HEK293 (cell line): ENCODE data around the gene TARBP1.

Experiments used
- BCL11B ChIP-seq: fragments of 450-650 bp; formaldehyde crosslinking; IDR thresholded peaks from 2 replicates; pipeline ENCODE4 v1.5.1; 2016; ENCODE audit warnings: low read depth, missing biosample characterization, missing genetic modification characterization
- HOXC10 ChIP-seq: sonication (generic); formaldehyde crosslinking; IDR thresholded peaks from 2 replicates; pipeline ENCODE4 v1.8.1; 2023; ENCODE audit warnings: mild to moderate bottlenecking, missing genetic modification reagents
- IKZF3 ChIP-seq: fragments of 450-650 bp; IDR thresholded peaks from 2 replicates; pipeline ENCODE4 v1.5.0; 2018; ENCODE audit warnings: missing biosample characterization, mild to moderate bottlenecking, missing genetic modification characterization, moderate library complexity
- KLF8 ChIP-seq: fragments of 450-650 bp; formaldehyde crosslinking; IDR thresholded peaks from 2 replicates; pipeline ENCODE4 v1.5.1; 2016; ENCODE audit warnings: missing biosample characterization, missing genetic modification characterization
- MZF1 ChIP-seq: fragments of 450-650 bp; formaldehyde crosslinking; IDR thresholded peaks from 2 replicates; pipeline ENCODE4 v1.5.1; 2017; ENCODE audit warnings: missing biosample characterization, missing genetic modification characterization, borderline replicate concordance
- PRDM1 ChIP-seq: fragments of 450-650 bp; formaldehyde crosslinking; IDR thresholded peaks from 2 replicates; pipeline ENCODE4; 2016; ENCODE audit warnings: missing biosample characterization, missing genetic modification characterization
- SCRT2 ChIP-seq: fragments of 450-650 bp; formaldehyde crosslinking; IDR thresholded peaks from 2 replicates; pipeline ENCODE4 v1.5.1; 2016; ENCODE audit warnings: missing biosample characterization, missing genetic modification characterization
- ZNF114 ChIP-seq: fragments of 450-650 bp; formaldehyde crosslinking; IDR thresholded peaks from 2 replicates; pipeline ENCODE4 v1.5.0; 2017; ENCODE audit warnings: missing biosample characterization, missing genetic modification characterization
- ZNF121 ChIP-seq: fragments of 450-650 bp; formaldehyde crosslinking; IDR thresholded peaks from 2 replicates; pipeline ENCODE4 v1.5.1; 2016; ENCODE audit warnings: missing biosample characterization, missing genetic modification characterization
- ZNF132 ChIP-seq: fragments of 450-650 bp; formaldehyde crosslinking; IDR thresholded peaks from 2 replicates; pipeline ENCODE4 v1.5.1; 2017; ENCODE audit warnings: missing biosample characterization, missing genetic modification characterization, borderline replicate concordance
- ZNF140 ChIP-seq: fragments of 450-650 bp; formaldehyde crosslinking; IDR thresholded peaks from 2 replicates; pipeline ENCODE4 v1.5.1; 2016; ENCODE audit warnings: missing biosample characterization, missing genetic modification characterization
- ZNF157 ChIP-seq: fragments of 450-650 bp; formaldehyde crosslinking; IDR thresholded peaks from 2 replicates; pipeline ENCODE4 v1.5.1; 2016; ENCODE audit warnings: missing biosample characterization, missing genetic modification characterization
- ZNF2 ChIP-seq: fragments of 450-650 bp; formaldehyde crosslinking; IDR thresholded peaks from 2 replicates; pipeline ENCODE4 v1.5.1; 2016; ENCODE audit warnings: missing biosample characterization, missing genetic modification characterization
- ZNF302 ChIP-seq: fragments of 450-650 bp; formaldehyde crosslinking; IDR thresholded peaks from 2 replicates; pipeline ENCODE4 v1.5.1; 2016; ENCODE audit warnings: missing biosample characterization, missing genetic modification characterization, low read depth
- ZNF473 ChIP-seq: fragments of 450-650 bp; formaldehyde crosslinking; IDR thresholded peaks from 2 replicates; pipeline ENCODE4 v1.5.1; 2017; ENCODE audit warnings: missing biosample characterization, missing genetic modification characterization
- ZNF501 ChIP-seq: fragments of 450-650 bp; formaldehyde crosslinking; IDR thresholded peaks from 2 replicates; pipeline ENCODE4 v1.5.1; 2016; ENCODE audit warnings: missing biosample characterization, missing genetic modification characterization
- ZNF548 ChIP-seq: fragments of 450-650 bp; formaldehyde crosslinking; IDR thresholded peaks from 2 replicates; pipeline ENCODE4 v1.5.1; 2016; ENCODE audit warnings: missing biosample characterization, missing genetic modification characterization
- ZNF560 ChIP-seq: fragments of 450-650 bp; formaldehyde crosslinking; IDR thresholded peaks from 2 replicates; pipeline ENCODE4 v1.5.1; 2017; ENCODE audit warnings: missing biosample characterization, missing genetic modification characterization, borderline replicate concordance
- ZNF600 ChIP-seq: fragments of 450-650 bp; formaldehyde crosslinking; IDR thresholded peaks from 2 replicates; pipeline ENCODE4 v1.5.1; 2016; ENCODE audit warnings: missing biosample characterization, missing genetic modification characterization
- ZNF654 ChIP-seq: fragments of 450-650 bp; formaldehyde crosslinking; IDR thresholded peaks from 2 replicates; pipeline ENCODE4 v1.5.1; 2016; ENCODE audit warnings: low read depth, missing biosample characterization, missing genetic modification characterization
- ZNF747 ChIP-seq: fragments of 450-650 bp; formaldehyde crosslinking; IDR thresholded peaks from 2 replicates; pipeline ENCODE4 v1.5.1; 2016; ENCODE audit warnings: missing biosample characterization, missing genetic modification characterization
- ZNF837 ChIP-seq: fragments of 450-650 bp; formaldehyde crosslinking; IDR thresholded peaks from 2 replicates; pipeline ENCODE4 v1.5.1; 2016; ENCODE audit warnings: missing biosample characterization, missing genetic modification characterization
- TF ChIP-seq, protein P1 (sequence below): fragments of 450-650 bp; formaldehyde crosslinking; IDR thresholded peaks from 2 replicates; pipeline ENCODE4 v1.5.1; 2017; ENCODE audit warnings: missing biosample characterization, missing genetic modification characterization
- TF ChIP-seq, protein P2 (sequence below): fragments of 450-650 bp; formaldehyde crosslinking; IDR thresholded peaks from 2 replicates; pipeline ENCODE4 v1.5.1; 2016; ENCODE audit warnings: missing biosample characterization, missing genetic modification characterization
- TF ChIP-seq, protein P3 (sequence below): IDR thresholded peaks from 2 replicates; pipeline ENCODE4 v1.6.1; 2011; ENCODE audit warnings: mild to moderate bottlenecking, low read depth, low read length, borderline replicate concordance
- TF ChIP-seq, protein P4 (sequence below): fragments of 450-650 bp; formaldehyde crosslinking; IDR thresholded peaks from 2 replicates; pipeline ENCODE4 v1.5.1; 2016; ENCODE audit warnings: missing biosample characterization, missing genetic modification characterization, low read depth
- TF ChIP-seq, protein P5 (sequence below): fragments of 450-650 bp; formaldehyde crosslinking; IDR thresholded peaks from 2 replicates; pipeline ENCODE4 v1.5.1; 2016; ENCODE audit warnings: missing biosample characterization, missing genetic modification characterization
- TF ChIP-seq, protein P6 (sequence below): fragments of 450-650 bp; formaldehyde crosslinking; IDR thresholded peaks from 2 replicates; pipeline ENCODE4 v1.5.1; 2016; ENCODE audit warnings: missing biosample characterization, missing genetic modification characterization
- TF ChIP-seq, protein P7 (sequence below): fragments of 450-650 bp; formaldehyde crosslinking; IDR thresholded peaks from 2 replicates; pipeline ENCODE4 v1.5.1; 2016; ENCODE audit warnings: missing biosample characterization, missing genetic modification characterization

TARBP1 gene

DNA sequence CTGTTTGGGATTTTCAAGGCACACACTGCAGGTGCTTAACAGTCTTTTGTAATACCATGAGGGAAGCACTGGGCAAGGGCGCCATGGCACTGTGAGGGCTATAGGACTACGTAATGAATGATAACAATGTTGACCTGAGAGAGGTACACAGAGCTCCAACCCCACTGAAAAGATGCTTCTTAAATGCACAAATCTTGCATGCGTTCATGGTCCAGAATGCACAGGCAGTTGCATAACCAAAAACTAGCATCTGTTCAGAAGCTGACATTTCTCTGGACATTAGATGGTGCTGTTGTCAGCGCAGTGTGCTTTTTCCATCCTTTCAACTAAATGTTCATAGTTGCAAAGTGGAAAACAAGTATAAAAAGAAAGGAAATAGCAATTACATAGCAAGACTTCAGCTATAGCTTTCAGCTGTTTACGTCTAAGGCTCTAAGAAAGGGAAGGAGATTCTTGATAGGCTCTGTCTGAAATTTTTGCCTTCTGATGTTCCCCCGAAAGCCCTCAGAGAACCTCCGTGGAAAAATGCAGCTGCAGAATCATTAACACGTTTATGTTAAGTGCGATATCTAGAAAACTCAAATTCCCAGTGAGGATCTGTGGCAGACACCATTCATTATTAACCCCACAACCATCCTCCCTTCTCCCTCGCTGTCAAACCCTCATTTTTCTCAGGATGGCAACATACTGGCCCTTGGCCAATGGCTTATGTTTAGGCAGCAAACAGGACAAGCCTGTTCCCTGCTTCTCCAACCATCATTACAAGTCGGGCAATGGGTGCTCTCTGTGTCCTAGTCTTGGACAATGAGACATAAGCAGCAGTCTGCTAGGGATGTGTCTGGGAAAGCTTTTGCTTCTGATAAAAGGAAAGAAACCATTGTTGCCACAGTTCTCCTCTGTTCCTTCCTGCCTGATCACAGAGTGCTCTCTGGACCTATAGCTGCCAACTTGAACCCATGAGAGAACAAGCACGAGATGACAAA is 8.2 kb upstream of the TARBP1 start (continued):
- TF ChIP-seq ZNF121 (tag by site-specific recombination) (no peak), BCL11B (tag by site-specific recombination) (no peak), ZNF837 (tag by site-specific recombination) (no peak), PRDM1 (tag by site-specific recombination) (peak; percentile 25; the same call in 1 of the 2 replicates), ZNF654 (tag by site-specific recombination) (peak; percentile 88), ZNF473 (tag by site-specific recombination) (no peak), ZNF114 (tag by site-specific recombination) (no peak), ZNF302 (tag by site-specific recombination) (no peak), ZNF501 (tag by site-specific recombination) (no peak), ZNF157 (tag by site-specific recombination) (no peak; the same call in 1 of the 2 replicates), KLF8 (no peak), ZNF600 (tag by site-specific recombination) (peak; percentile 99), IKZF3 (no peak), ZNF548 (tag by site-specific recombination) (no peak), ZNF132 (tag by site-specific recombination) (no peak), MZF1 (no peak), ZNF747 (tag by site-specific recombination) (no peak), SCRT2 (tag by site-specific recombination) (no peak), HOXC10 (CRISPR knock-in tag) (no peak), ZNF560 (tag by site-specific recombination) (no peak), ZNF2 (tag by site-specific recombination) (peak; percentile 100), ZNF140 (no peak)
- TF ChIP-seq, protein P1, sequence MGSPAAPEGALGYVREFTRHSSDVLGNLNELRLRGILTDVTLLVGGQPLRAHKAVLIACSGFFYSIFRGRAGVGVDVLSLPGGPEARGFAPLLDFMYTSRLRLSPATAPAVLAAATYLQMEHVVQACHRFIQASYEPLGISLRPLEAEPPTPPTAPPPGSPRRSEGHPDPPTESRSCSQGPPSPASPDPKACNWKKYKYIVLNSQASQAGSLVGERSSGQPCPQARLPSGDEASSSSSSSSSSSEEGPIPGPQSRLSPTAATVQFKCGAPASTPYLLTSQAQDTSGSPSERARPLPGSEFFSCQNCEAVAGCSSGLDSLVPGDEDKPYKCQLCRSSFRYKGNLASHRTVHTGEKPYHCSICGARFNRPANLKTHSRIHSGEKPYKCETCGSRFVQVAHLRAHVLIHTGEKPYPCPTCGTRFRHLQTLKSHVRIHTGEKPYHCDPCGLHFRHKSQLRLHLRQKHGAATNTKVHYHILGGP (tag by site-specific recombination), result no peak
- TF ChIP-seq, protein P2, sequence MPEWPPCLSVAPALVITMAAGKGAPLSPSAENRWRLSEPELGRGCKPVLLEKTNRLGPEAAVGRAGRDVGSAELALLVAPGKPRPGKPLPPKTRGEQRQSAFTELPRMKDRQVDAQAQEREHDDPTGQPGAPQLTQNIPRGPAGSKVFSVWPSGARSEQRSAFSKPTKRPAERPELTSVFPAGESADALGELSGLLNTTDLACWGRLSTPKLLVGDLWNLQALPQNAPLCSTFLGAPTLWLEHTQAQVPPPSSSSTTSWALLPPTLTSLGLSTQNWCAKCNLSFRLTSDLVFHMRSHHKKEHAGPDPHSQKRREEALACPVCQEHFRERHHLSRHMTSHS, result no peak
- TF ChIP-seq, protein P3, sequence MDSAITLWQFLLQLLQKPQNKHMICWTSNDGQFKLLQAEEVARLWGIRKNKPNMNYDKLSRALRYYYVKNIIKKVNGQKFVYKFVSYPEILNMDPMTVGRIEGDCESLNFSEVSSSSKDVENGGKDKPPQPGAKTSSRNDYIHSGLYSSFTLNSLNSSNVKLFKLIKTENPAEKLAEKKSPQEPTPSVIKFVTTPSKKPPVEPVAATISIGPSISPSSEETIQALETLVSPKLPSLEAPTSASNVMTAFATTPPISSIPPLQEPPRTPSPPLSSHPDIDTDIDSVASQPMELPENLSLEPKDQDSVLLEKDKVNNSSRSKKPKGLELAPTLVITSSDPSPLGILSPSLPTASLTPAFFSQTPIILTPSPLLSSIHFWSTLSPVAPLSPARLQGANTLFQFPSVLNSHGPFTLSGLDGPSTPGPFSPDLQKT, result no peak
- TF ChIP-seq, protein P4, sequence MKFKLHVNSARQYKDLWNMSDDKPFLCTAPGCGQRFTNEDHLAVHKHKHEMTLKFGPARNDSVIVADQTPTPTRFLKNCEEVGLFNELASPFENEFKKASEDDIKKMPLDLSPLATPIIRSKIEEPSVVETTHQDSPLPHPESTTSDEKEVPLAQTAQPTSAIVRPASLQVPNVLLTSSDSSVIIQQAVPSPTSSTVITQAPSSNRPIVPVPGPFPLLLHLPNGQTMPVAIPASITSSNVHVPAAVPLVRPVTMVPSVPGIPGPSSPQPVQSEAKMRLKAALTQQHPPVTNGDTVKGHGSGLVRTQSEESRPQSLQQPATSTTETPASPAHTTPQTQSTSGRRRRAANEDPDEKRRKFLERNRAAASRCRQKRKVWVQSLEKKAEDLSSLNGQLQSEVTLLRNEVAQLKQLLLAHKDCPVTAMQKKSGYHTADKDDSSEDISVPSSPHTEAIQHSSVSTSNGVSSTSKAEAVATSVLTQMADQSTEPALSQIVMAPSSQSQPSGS (tag by site-specific recombination), result no peak
- TF ChIP-seq, protein P5, sequence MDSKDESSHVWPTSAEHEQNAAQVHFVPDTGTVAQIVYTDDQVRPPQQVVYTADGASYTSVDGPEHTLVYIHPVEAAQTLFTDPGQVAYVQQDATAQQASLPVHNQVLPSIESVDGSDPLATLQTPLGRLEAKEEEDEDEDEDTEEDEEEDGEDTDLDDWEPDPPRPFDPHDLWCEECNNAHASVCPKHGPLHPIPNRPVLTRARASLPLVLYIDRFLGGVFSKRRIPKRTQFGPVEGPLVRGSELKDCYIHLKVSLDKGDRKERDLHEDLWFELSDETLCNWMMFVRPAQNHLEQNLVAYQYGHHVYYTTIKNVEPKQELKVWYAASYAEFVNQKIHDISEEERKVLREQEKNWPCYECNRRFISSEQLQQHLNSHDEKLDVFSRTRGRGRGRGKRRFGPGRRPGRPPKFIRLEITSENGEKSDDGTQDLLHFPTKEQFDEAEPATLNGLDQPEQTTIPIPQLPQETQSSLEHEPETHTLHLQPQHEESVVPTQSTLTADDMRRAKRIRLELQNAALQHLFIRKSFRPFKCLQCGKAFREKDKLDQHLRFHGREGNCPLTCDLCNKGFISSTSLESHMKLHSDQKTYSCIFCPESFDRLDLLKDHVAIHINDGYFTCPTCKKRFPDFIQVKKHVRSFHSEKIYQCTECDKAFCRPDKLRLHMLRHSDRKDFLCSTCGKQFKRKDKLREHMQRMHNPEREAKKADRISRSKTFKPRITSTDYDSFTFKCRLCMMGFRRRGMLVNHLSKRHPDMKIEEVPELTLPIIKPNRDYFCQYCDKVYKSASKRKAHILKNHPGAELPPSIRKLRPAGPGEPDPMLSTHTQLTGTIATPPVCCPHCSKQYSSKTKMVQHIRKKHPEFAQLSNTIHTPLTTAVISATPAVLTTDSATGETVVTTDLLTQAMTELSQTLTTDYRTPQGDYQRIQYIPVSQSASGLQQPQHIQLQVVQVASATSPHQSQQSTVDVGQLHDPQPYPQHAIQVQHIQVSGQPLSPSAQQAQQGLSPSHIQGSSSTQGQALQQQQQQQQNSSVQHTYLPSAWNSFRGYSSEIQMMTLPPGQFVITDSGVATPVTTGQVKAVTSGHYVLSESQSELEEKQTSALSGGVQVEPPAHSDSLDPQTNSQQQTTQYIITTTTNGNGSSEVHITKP (tag by site-specific recombination), result no peak
- TF ChIP-seq, protein P6, sequence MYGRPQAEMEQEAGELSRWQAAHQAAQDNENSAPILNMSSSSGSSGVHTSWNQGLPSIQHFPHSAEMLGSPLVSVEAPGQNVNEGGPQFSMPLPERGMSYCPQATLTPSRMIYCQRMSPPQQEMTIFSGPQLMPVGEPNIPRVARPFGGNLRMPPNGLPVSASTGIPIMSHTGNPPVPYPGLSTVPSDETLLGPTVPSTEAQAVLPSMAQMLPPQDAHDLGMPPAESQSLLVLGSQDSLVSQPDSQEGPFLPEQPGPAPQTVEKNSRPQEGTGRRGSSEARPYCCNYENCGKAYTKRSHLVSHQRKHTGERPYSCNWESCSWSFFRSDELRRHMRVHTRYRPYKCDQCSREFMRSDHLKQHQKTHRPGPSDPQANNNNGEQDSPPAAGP (tag by site-specific recombination), result no peak
- TF ChIP-seq, protein P7, sequence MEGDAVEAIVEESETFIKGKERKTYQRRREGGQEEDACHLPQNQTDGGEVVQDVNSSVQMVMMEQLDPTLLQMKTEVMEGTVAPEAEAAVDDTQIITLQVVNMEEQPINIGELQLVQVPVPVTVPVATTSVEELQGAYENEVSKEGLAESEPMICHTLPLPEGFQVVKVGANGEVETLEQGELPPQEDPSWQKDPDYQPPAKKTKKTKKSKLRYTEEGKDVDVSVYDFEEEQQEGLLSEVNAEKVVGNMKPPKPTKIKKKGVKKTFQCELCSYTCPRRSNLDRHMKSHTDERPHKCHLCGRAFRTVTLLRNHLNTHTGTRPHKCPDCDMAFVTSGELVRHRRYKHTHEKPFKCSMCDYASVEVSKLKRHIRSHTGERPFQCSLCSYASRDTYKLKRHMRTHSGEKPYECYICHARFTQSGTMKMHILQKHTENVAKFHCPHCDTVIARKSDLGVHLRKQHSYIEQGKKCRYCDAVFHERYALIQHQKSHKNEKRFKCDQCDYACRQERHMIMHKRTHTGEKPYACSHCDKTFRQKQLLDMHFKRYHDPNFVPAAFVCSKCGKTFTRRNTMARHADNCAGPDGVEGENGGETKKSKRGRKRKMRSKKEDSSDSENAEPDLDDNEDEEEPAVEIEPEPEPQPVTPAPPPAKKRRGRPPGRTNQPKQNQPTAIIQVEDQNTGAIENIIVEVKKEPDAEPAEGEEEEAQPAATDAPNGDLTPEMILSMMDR, result peak; percentile 70; the same call in 1 of the 2 replicates
